Glomerular visceral epithelial cell (primary cell): ENCODE measurements around the gene RAB29.
"Not testable (repeated sequence)": the region's sequence is repeated elsewhere in the genome, so short reads cannot be mapped to it uniquely, and the experiment has no call there.

Experiments used
- DNase-seq: peaks from one replicate; pipeline ENCODE4 v3.0.0-alpha.2; 2016; ENCODE audit errors: extremely low spot score

The RAB29 gene

GRCh38 chr1:205720740-205721139, 54.5 kb downstream of the RAB29 start:
- DNase-seq: not testable (repeated sequence)

DNA sequence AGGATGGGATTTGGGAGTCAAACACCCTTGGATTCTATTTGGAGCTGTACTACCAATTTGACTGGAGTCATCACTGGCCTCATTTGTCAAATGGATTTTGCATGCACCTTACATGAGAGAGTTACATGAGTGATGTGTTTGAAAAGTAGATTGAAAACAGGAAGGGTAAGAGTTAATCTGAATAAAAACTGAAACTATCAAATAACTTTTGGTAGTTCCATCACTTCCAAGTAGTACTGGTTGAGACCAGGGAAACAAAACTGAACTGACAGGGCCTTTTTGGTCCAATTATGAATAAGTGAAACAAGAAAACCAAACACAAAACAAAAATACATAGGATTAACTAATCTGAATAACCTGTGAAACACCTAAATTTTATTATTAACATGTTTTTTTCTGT, 55.5 kb downstream of the RAB29 start:
- DNase-seq: no peak

GRCh38 chr1:205719015-205719414, 56.3 kb downstream of the RAB29 start:
- no peak for DNase-seq
